Lower lobe of right lung (tissue), 2 donors: ENCODE measurements around the gene RNF215. TPM values are rescaled to one million over a fixed set of nuclear protein-coding genes. Genes with fewer than 3 reads are reported as not detected.

Experiments used
- ATAC-seq, 2 donors: fragments of 200-7000 bp; cut with Tn5 transposase; one replicate each; pipeline ENCODE4 v1.9.1; 2020 to 2022; ENCODE audit warnings: mild to moderate bottlenecking in 2 of 2, moderate library complexity in 2 of 2
- DNase-seq: peaks from one replicate; pipeline ENCODE4 v3.0.0-alpha.2; 2020
- H3K27ac ChIP-seq: fragments of 200-600 bp; one replicate; pipeline ENCODE4 v1.8.0; 2022
- H3K27me3 ChIP-seq: fragments of 200-600 bp; one replicate; pipeline ENCODE4 v1.8.0; 2022; ENCODE audit warnings: low read depth
- H3K36me3 ChIP-seq: fragments of 200-600 bp; one replicate; pipeline ENCODE4 v1.8.0; 2022; ENCODE audit warnings: mild to moderate bottlenecking
- H3K4me1 ChIP-seq: fragments of 200-600 bp; one replicate; pipeline ENCODE4 v1.8.0; 2022
- H3K4me3 ChIP-seq: fragments of 200-600 bp; one replicate; pipeline ENCODE4 v1.8.0; 2022; ENCODE audit warnings: mild to moderate bottlenecking
- H3K9me3 ChIP-seq: fragments of 200-600 bp; one replicate; pipeline ENCODE4 v1.8.0; 2022
- CTCF ChIP-seq: fragments of 200-600 bp; IDR thresholded peaks from one replicate; pipeline ENCODE4 v1.8.0; 2022; ENCODE audit warnings: antibody characterized with exemption, mild to moderate bottlenecking
- intact Hi-C: fragments of 100-400 bp; cut with DNase I; formaldehyde crosslinking; loops from one replicate; pipeline ENCODE4 v1.11.0; 2022
- total RNA-seq: library from RNA; stranded (reverse); fragmentation: NEBNext Ultra II Directional; extraction: Animal tissue kit (Norgen Biotek cat#: 25700); gene quantifications from one replicate; pipeline ENCODE4 v1.2.1, GENCODE V29; 2021
- donor health status: DM: no; HTN: yes; CAD: no; lungs with severe emphysema.

The RNF215 gene
- total RNA-seq, 1 donor from 2014 or later, result 13.6 TPM

DNA sequence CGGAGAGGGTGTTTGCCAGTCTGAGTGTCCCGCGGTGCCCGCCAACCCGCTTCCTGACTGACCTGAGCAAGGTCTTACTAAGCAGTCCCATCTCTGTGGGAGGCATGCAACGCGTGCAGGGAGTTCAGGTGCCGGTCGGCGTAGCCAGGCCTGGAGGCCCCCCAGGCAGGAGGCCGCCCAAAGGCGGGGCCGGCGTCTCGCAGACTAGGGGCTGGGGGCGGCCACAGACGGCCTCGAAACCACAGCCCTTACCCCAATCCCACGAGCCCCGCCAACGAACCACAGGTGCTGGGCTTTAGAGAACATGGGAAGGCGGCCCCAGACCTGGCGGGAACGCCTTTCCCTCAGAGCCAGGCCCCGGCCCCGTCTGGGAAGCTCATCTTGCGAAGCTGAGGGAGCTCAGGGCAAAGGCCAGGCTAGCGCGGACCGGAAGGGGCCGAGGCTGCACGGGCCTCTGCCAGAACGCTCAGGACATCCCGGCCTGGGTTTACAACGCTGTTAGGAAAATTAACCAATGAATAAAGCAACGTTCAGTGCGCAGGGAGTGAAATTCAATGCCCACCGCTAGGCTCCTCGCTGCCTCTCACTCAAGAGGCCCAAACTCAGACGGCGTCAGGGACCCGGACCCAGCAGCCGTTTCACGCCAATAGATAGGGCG lies 36.2 kb upstream of the RNF215 start:
- ATAC-seq (peak; percentile 65 to 67), DNase-seq (peak; percentile 78)
- Histone ChIP-seq H3K4me1 (peaks cover 55% of the 10 kb centered on the region), H3K27ac (peak overlapping the region; percentile 98), H3K4me3 (peak overlapping the region; percentile 76), H3K9me3 (no peaks in the 10 kb centered on the region), H3K27me3 (no peaks in the 10 kb centered on the region), H3K36me3 (peaks cover 11% of the 10 kb centered on the region)
- no peak for TF ChIP-seq CTCF
- intact Hi-C loops, result no loop called here

GRCh38 chr22:30422481-30423300 lies 35.5 kb upstream of the RNF215 start:
- ATAC-seq (peak; percentile 27 to 60), DNase-seq (peak; percentile 66)
- intact Hi-C loops, result no loop called here
- Histone ChIP-seq H3K4me3 (peak overlapping the region; percentile 76), H3K27me3 (no peaks in the 10 kb centered on the region), H3K4me1 (peaks cover 55% of the 10 kb centered on the region), H3K36me3 (peaks cover 18% of the 10 kb centered on the region), H3K27ac (peak overlapping the region; percentile 98), H3K9me3 (no peaks in the 10 kb centered on the region)
- TF ChIP-seq CTCF, result no peak

DNA sequence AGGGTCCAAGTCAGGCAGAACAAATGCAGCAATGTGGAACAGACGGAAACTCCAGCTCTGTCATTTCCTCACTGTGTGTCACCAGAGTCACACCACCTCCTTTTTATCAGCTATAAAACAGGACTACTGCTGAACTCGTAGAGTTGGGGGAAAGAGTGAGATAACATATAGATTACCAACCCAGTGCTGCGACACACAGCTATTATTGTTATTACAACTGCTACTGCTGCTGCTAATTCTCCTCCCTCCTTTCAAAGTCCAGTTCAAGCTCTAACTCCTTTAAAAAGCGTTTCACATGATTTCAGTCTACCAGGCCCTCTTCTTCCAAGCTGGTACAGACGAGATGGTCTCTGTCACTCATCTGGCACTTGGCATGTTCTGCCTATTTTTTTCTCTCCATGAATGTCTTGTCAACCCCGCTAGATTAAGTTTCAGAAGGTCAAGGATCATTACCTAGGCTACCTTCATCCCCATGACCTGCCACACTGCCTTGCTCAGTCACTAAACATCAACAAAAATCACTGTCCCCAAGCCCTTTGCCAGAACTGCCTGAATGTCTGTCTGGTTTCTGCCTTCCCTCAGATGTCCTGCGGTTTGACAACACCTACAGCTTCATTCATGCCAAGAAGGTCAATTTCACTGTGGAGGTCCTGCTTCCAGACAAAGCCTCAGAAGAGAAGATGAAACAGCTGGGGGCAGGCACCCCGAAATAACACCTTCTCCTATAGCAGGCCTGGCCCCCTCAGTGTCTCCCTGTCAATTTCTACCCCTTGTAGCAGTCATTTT lies 34.7 kb upstream of the RNF215 start:
- ATAC-seq (no peak), DNase-seq (no peak)
- Histone ChIP-seq H3K36me3 (peaks cover 26% of the 10 kb centered on the region), H3K4me1 (peaks cover 53% of the 10 kb centered on the region), H3K9me3 (no peaks in the 10 kb centered on the region), H3K27ac (peak overlapping the region; percentile 98), H3K4me3 (no peak overlapping the region), H3K27me3 (no peaks in the 10 kb centered on the region)
- intact Hi-C loops, result no loop called here
- TF ChIP-seq CTCF, result no peak

- DNase-seq (no peak), ATAC-seq (no peak)
- Histone ChIP-seq H3K4me1 (peaks cover 44% of the 10 kb centered on the region), H3K4me3 (no peak overlapping the region), H3K36me3 (peaks cover 40% of the 10 kb centered on the region), H3K27me3 (no peaks in the 10 kb centered on the region), H3K27ac (no peak overlapping the region), H3K9me3 (no peaks in the 10 kb centered on the region)
- TF ChIP-seq CTCF, result no peak
- intact Hi-C loops, result no loop called here
Measured at GRCh38 chr22:30420347-30421125, 33.3 kb upstream of the RNF215 start.

- H3K27me3 ChIP-seq, result no peaks in the 10 kb centered on the region
- TF ChIP-seq CTCF, result no peak
- peaks cover 57% of the 10 kb centered on the region for H3K36me3 ChIP-seq
- no peak overlapping the region for H3K27ac ChIP-seq
- H3K9me3 ChIP-seq, result no peaks in the 10 kb centered on the region
- no peak for ATAC-seq
- peaks cover 18% of the 10 kb centered on the region for H3K4me1 ChIP-seq
- H3K4me3 ChIP-seq, result no peak overlapping the region
- intact Hi-C loops, result no loop called here
- no peak for DNase-seq
Measured at GRCh38 chr22:30416837-30417236, 29.6 kb upstream of the RNF215 start.
